Right renal pelvis (tissue), 4 donors: ENCODE data around the gene C4orf17. TPM values are rescaled to one million over a fixed set of nuclear protein-coding genes. Genes with fewer than 3 reads are reported as not detected.

Experiments
- polyA plus RNA-seq, 4 donors: library from polyadenylated mRNA; unstranded; fragments of 120-200 nt; gene quantifications; one replicate each; pipeline ENCODE4 v1.2.1, GENCODE V29; 2013; ENCODE audit not compliant: insufficient read length in 4 of 4

The C4orf17 gene
- polyA plus RNA-seq, 4 donors, result 0.19 to 0.37 (median 0.23) TPM; not detected in 1

Other genes with a start within 250 kb of the C4orf17 start
- under 1 TPM; 0.28 to 0.92 (median 0.74) TPM for gene ADH1A, start 220.0 kb upstream of the C4orf17 start, polyA plus RNA-seq
- gene ADH1B, start 189.6 kb upstream of the C4orf17 start, polyA plus RNA-seq, result 10 to 100 TPM; 18.5 to 25.9 (median 23.1) TPM
- 100 to 1,000 TPM in 2 of 4 donors, 10 to 100 TPM in 2; 95.3 to 153 (median 109) TPM for gene ADH1C, start 158.3 kb upstream of the C4orf17 start, polyA plus RNA-seq
- not detected for gene ADH7, start 75.7 kb upstream of the C4orf17 start, polyA plus RNA-seq
- gene TRMT10A, start 53.0 kb downstream of the C4orf17 start, polyA plus RNA-seq, result 10 to 100 TPM; 12.9 to 18.1 (median 15.6) TPM
- 10 to 100 TPM in 2 of 4 donors, 1 to 10 TPM in 2; 8.6 to 17.4 (median 10.1) TPM for gene MTTP, start 63.8 kb downstream of the C4orf17 start, polyA plus RNA-seq
- gene C4orf54, start 146.8 kb downstream of the C4orf17 start, polyA plus RNA-seq, result 1 to 10 TPM in 1 of 4 donors, under 1 TPM in 3; 0.53 to 1.4 (median 0.78) TPM